ENCODE results near the gene ELAVL2. TPM values are rescaled to one million over a fixed set of nuclear protein-coding genes. Genes with fewer than 3 reads are reported as not detected.

Gene ELAVL2
- total and polyA plus RNA-seq, 9 of the 15 experiments (the other 6 are each of a cell fraction or from before 2014, with no cell fraction given), result not detected

DNA sequence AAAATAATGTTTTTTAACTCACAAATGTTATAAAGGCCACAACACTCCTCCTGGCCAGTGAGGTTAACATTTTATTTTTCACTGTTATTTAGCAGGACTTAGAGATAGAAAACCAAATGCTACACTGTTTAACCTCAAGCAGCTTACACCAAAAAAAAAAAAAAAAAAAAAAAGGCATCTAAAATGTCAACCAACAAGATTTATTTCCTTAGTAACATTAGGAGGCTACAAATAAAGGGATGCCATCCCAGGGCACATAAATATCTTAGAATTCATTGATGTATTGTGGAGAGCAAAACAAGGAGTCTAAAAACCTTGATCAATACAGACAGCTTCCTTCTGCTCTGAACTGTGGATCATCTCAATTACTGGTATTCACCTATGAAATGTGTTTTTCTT, 53.7 kb downstream of the ELAVL2 start:
- Histone ChIP-seq H3K36me3 (ENCODE audit: control insufficient read depth, insufficient read depth, low read length) (no peaks in the 10 kb centered on the region), H4K20me1 (replicated peaks; ENCODE audit: control insufficient read depth, insufficient read depth, low read length) (no peaks in the 10 kb centered on the region), H3K27ac (ENCODE audit: extremely low read depth, low read depth, low read length) (no peak overlapping the region), H3K27me3 (ENCODE audit: control insufficient read depth in 2 of 2, insufficient read depth in 2 of 2, low read length in 2 of 2) (no peaks in the 10 kb centered on the region), H3K9me1 (ENCODE audit: control insufficient read depth, insufficient read depth, low read length) (no peaks in the 10 kb centered on the region), H2AFZ (ENCODE audit: low read depth, low read length) (no peak overlapping the region), H3K9ac (ENCODE audit: insufficient read depth in 1 of 2, low read depth in 2 of 2, low read length in 2 of 2) (no peak overlapping the region), H3K79me2 (ENCODE audit: control insufficient read depth, insufficient read depth, low read length) (no peaks in the 10 kb centered on the region), H3K4me1 (replicated peaks in 1 of 2; ENCODE audit: control insufficient read depth in 2 of 2, insufficient read depth in 2 of 2, low read length in 2 of 2) (no peaks in the 10 kb centered on the region), H3K4me2 (ENCODE audit: insufficient read depth, low read length) (no peak overlapping the region), H3K4me3 (no peak overlapping the region), H3K9me3 (replicated peaks; ENCODE audit: control insufficient read depth, insufficient read depth, low read depth, low read length) (no peaks in the 10 kb centered on the region)
- DNase-seq (ENCODE audit: extremely low read depth in 1 of 4, low spot score in 3 of 4), result no peak
- ATAC-seq, result no peak
- ChIA-PET POLR2A (no interaction called here), CTCF (ENCODE audit: low intra/inter-chr PET ratio) (no interaction called here)
- FAIRE-seq, result no peak
- in situ Hi-C loops (cut with MboI), result no loop called here
- intact Hi-C loops (cut with micrococcal nuclease), result no loop called here
- BruUV-seq (replicated peaks), result no TSS peak
- TF ChIP-seq LARP7 (IDR thresholded peaks at IDR 0.05) (no peak), ZNF133 (CRISPR knock-in tag; IDR thresholded peaks at IDR 0.05) (no peak), ARID4B (CRISPR knock-in tag; IDR thresholded peaks at IDR 0.05) (no peak), EZH2 (IDR thresholded peaks at IDR 0.05; ENCODE audit: borderline replicate concordance, low read depth, low read length) (no peak), MXD1 (CRISPR knock-in tag; IDR thresholded peaks at IDR 0.05; ENCODE audit: borderline replicate concordance, poor library complexity, severe bottlenecking) (no peak), HDAC2 (IDR thresholded peaks at IDR 0.05) (no peak), ZNF696 (CRISPR knock-in tag; conservative IDR thresholded peaks at IDR 0.05) (no peak), ELF2 (CRISPR knock-in tag; IDR thresholded peaks at IDR 0.05) (no peak), ZNF778 (CRISPR knock-in tag; IDR thresholded peaks at IDR 0.05) (no peak), FOXA3 (CRISPR knock-in tag; conservative IDR thresholded peaks at IDR 0.05 in 1 of 2, IDR thresholded peaks at IDR 0.05 in 1 of 2) (no peak), PTRF (tag; IDR thresholded peaks at IDR 0.05) (no peak), FOXA1 (IDR thresholded peaks at IDR 0.05; ENCODE audit: borderline replicate concordance) (no peak)
- TF ChIP-seq, protein P1, sequence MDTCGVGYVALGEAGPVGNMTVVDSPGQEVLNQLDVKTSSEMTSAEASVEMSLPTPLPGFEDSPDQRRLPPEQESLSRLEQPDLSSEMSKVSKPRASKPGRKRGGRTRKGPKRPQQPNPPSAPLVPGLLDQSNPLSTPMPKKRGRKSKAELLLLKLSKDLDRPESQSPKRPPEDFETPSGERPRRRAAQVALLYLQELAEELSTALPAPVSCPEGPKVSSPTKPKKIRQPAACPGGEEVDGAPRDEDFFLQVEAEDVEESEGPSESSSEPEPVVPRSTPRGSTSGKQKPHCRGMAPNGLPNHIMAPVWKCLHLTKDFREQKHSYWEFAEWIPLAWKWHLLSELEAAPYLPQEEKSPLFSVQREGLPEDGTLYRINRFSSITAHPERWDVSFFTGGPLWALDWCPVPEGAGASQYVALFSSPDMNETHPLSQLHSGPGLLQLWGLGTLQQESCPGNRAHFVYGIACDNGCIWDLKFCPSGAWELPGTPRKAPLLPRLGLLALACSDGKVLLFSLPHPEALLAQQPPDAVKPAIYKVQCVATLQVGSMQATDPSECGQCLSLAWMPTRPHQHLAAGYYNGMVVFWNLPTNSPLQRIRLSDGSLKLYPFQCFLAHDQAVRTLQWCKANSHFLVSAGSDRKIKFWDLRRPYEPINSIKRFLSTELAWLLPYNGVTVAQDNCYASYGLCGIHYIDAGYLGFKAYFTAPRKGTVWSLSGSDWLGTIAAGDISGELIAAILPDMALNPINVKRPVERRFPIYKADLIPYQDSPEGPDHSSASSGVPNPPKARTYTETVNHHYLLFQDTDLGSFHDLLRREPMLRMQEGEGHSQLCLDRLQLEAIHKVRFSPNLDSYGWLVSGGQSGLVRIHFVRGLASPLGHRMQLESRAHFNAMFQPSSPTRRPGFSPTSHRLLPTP (IDR thresholded peaks at IDR 0.05; ENCODE audit: borderline replicate concordance, extremely low read depth, insufficient read length), result no peak
- TF ChIP-seq, protein P2, sequence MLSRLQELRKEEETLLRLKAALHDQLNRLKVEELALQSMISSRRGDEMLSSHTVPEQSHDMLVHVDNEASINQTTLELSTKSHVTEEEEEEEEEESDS (CRISPR knock-in tag; IDR thresholded peaks at IDR 0.05), result no peak
- TF ChIP-seq, protein P3, sequence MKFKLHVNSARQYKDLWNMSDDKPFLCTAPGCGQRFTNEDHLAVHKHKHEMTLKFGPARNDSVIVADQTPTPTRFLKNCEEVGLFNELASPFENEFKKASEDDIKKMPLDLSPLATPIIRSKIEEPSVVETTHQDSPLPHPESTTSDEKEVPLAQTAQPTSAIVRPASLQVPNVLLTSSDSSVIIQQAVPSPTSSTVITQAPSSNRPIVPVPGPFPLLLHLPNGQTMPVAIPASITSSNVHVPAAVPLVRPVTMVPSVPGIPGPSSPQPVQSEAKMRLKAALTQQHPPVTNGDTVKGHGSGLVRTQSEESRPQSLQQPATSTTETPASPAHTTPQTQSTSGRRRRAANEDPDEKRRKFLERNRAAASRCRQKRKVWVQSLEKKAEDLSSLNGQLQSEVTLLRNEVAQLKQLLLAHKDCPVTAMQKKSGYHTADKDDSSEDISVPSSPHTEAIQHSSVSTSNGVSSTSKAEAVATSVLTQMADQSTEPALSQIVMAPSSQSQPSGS (CRISPR knock-in tag; IDR thresholded peaks at IDR 0.05), result no peak
